GM12875 (cell line): ENCODE results near the gene CEACAM19.

Experiments used
- H3K4me3 ChIP-seq: one replicate; pipeline ENCODE4 v1.5.1; 2011; ENCODE audit warnings: low read depth, low read length, control low read depth
- TF ChIP-seq, protein P1 (sequence below): IDR thresholded peaks from 2 replicates; pipeline ENCODE4 v1.5.1; 2011; ENCODE audit warnings: low read depth, mild to moderate bottlenecking, control low read depth, inconsistent platforms, low read length, moderate library complexity, borderline replicate concordance; ENCODE audit not compliant: insufficient read depth

CEACAM19 gene

DNA sequence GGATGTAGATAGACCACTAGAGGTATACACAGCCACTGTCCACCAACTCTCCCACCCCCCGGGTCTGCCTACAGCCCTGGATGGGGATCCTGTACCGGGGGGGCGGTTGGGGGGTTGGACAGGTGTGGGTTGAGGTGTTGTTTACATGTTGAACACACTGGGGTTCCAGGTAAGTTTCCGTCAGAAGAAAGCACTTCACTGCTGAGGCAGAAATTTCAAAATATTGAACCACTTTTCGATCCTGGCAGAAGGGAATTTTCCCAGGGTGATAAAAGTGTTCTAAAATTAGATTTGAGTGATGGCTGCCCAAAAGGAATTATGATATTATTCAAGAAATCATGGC, 21.1 kb downstream of the CEACAM19 start:
- H3K4me3 ChIP-seq: no peak overlapping the region
- TF ChIP-seq, protein P1, sequence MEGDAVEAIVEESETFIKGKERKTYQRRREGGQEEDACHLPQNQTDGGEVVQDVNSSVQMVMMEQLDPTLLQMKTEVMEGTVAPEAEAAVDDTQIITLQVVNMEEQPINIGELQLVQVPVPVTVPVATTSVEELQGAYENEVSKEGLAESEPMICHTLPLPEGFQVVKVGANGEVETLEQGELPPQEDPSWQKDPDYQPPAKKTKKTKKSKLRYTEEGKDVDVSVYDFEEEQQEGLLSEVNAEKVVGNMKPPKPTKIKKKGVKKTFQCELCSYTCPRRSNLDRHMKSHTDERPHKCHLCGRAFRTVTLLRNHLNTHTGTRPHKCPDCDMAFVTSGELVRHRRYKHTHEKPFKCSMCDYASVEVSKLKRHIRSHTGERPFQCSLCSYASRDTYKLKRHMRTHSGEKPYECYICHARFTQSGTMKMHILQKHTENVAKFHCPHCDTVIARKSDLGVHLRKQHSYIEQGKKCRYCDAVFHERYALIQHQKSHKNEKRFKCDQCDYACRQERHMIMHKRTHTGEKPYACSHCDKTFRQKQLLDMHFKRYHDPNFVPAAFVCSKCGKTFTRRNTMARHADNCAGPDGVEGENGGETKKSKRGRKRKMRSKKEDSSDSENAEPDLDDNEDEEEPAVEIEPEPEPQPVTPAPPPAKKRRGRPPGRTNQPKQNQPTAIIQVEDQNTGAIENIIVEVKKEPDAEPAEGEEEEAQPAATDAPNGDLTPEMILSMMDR: no peak

DNA sequence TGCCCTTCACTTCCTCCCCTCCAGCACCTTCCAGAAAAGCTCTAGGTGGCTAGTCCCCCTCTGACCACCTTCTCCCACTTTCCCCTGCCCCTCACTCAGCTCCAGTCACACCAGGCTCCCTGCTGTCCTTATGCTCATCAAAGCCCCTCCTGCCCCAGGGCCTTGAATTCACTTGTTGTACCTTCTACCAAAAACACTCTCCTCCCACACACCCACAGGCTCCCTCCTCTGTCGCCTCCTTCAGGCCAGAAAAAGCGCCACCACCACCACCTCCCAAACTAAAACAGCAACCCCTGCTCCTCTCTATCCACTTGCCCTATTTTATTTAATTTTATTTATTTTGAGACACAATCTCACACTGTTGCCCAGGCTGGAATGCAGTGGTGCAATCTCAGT, 22.9 kb downstream of the CEACAM19 start:
- H3K4me3 ChIP-seq: no peak overlapping the region
- TF ChIP-seq, protein P1: peak; percentile 48

DNA sequence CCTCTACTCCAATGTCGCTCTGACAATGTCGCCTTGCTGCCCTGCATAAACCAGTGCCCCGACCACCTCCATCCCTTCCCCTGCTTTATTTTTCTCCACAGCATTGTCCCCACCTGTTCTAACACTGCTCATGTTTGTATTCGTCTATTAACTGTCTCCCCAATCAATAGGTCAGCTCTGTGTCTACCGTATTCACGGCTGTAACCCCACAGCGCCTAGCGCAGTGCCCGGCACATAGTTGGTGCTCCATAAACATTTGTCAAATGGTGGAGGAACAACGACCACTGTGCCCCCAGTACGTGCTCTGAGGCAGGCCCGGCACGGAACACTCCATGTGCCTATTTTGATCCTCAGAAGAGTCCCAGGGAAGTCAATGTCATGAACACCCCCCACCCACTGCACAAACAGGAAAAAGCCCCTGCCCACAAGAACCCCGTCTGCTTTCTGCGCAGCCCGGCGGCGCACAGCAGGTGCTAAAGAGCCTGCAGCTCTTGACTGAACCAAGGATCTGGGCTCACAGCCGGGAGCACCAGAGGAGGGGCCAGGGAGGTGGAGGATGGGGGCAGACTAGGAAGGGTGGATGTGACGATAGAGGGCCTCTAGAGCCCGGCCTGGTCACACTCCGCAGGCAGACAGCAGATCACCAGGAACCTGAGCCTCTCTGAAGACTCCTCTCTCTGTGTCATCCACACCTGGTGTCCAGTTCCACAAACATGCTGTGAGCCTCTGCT, 25.8 kb downstream of the CEACAM19 start:
- H3K4me3 ChIP-seq: no peak overlapping the region
- TF ChIP-seq, protein P1: no peak

DNA sequence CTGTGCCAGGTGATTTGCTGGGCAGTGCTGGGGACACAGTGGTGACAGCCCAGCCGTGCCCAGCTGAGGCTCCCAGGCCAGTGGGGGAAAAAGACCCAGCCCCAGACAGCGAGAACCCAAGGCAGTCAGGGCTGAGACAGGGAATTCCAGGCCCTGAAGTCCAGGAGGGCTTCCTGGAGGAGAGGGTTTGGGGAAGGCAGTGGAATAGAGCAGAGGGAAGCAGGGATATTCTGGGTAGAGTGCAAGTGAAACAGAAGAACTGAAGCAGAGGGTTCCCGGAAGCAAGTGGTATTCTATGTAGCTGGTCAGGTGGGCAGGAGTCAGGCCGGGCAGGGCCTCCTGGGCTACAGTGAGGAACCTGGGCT, 26.4 kb downstream of the CEACAM19 start:
- TF ChIP-seq, protein P1: no peak
- no peak overlapping the region for H3K4me3 ChIP-seq

DNA sequence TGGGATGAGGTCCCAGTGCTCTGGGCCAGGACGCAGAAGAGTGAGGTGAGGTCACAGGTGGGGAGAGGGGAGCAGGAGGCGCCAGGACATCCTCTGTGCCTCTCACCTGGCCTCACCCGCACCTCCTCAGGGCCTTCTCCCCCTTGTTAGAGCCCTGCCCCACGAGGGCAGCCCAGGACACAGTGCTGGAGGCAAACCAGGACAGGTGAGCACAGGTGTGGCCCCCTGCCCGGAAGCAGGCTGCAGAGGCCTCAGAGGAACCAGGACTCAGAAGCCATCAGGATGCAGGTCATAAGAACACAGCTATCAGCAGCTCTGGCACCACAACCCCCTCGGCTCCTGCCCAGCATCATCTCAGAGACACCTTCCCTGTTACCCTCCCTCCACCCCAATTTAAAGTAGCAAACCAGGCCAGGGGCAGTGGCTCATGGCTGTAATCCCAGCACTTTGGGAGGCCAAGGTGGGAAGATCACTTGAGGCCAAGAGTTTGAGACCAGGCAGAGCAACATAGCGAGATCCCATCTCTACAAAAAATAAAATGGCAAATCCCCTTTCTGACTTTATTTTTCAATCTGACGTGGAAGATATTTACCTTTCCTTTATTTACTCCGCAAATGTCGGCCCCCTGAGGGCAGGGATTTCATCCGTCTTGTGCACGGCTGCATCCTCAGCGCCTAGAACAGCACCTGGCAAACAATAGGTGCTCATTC, 27.4 kb downstream of the CEACAM19 start, which contains the start of gene CEACAM16:
Gene CEACAM16 (plus strand): TSS at position 660 of the 710 bp plus-strand sequence. CDS start 2,306 bp downstream, outside the sequence.
- TF ChIP-seq, protein P1: no peak
- H3K4me3 ChIP-seq: no peak within 1 kb of the TSS

DNA sequence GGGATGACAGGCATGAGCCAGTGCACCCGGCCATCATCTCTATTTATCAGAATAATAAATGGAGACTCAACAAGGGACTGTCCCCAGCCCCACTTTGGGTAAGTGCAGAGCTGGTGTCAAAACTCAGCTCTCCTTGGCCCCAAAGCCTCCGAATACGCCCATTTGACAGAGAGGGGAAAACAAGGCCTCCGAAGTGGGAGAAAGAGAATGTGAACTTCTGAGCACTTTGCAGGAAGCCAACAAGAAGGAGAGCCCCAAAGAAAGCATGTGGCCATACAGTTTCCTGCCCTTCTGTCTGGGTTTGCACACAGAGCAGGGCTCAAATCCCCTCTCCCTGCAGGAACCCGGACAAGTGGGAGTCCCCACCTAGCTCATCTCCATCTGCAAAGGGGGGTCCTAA, 29.3 kb downstream of the CEACAM19 start:
- TF ChIP-seq, protein P1: no peak
- no peak overlapping the region for H3K4me3 ChIP-seq

DNA sequence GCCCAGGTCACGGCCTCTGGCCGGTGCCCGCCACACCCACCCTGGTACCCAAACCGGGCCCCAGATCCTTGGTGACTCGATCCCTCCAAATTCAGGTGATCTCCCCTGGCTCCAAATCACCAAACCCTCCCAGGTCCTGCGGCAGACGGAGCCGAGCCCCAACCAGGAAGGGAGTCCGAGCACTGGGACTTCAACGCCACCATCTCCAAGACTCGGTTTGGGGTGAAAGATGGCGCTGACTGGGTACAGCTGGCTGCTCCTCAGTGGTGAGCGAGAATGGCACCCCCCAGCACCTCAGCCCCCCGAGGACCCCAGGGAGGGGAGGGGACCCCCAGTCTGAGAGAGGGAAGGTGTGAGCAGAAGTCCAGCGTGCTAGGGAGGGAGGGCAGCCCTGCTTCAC, 29.9 kb downstream of the CEACAM19 start:
- no peak overlapping the region for H3K4me3 ChIP-seq
- TF ChIP-seq, protein P1: no peak
